Endothelial cell of umbilical vein (primary cell): ENCODE results near the gene DYNLT3. TPM values are rescaled to one million over a fixed set of nuclear protein-coding genes. Genes with fewer than 3 reads are reported as not detected.

Source experiments
- BruUV-seq: library from RNA; stranded (reverse); fragments of 400-500 nt; replicated peaks from 2 replicates; lab custom pipeline; 2021; lab: Mats Ljungman, UMichigan
- CTCF ChIA-PET: fragments of 300-600, 350-600 bp; sonication (Branson Sonifier 250); formaldehyde crosslinking; loops from one replicate; lab custom pipeline; 2021; ENCODE audit warnings: antibody characterized with exemption, inconsistent platforms; lab: Charles Lee
- POLR2A ChIA-PET: fragments of 300-600, 350-600 bp; sonication (Branson Sonifier 250); formaldehyde crosslinking; loops from one replicate; lab custom pipeline; 2021; ENCODE audit warnings: antibody characterized with exemption, inconsistent platforms; lab: Charles Lee
- DNase-seq: peaks from one replicate; pipeline ENCODE4 v3.0.0-alpha.2; 2011; ENCODE audit warnings: low read depth, low spot score
- FAIRE-seq: peaks from 2 replicates; lab custom pipeline; 2011; peaks lifted over from hg19 to GRCh38; lab: Jason Lieb, UNC
- H2AFZ ChIP-seq: 2 replicates; pipeline ENCODE4 v1.6.0; 2012; ENCODE audit warnings: low read depth, low read length, control low read depth, inconsistent platforms
- H3K27ac ChIP-seq: 2 replicates; pipeline ENCODE4 v1.5.1; 2011; ENCODE audit warnings: low read depth, mild to moderate bottlenecking, control low read depth, low read length, moderate library complexity; ENCODE audit not compliant: insufficient read depth
- H3K27me3 ChIP-seq, 2 experiments: 2 replicates each; pipeline versions ENCODE4 v1.6.0 to v1.6.1; 2011; ENCODE audit warnings: low read length in 2 of 2, mixed read lengths in 1 of 2; ENCODE audit not compliant: control insufficient read depth in 2 of 2, insufficient read depth in 2 of 2
- H3K36me3 ChIP-seq, 2 experiments: 2 replicates in 1 of 2; 3 replicates in 1 of 2; pipeline ENCODE4 v1.5.1; 2011; ENCODE audit warnings: low read length in 2 of 2, mild to moderate bottlenecking in 1 of 2, moderate library complexity in 1 of 2; ENCODE audit not compliant: control insufficient read depth in 2 of 2, insufficient read depth in 2 of 2; ENCODE audit errors: extremely low read depth in 1 of 2
- H3K4me1 ChIP-seq: 3 replicates; pipeline ENCODE4 v1.5.1; 2011; ENCODE audit warnings: mild to moderate bottlenecking, low read length; ENCODE audit not compliant: control insufficient read depth, insufficient read depth; ENCODE audit errors: extremely low read depth
- H3K4me2 ChIP-seq: 2 replicates; pipeline ENCODE4 v1.6.1; 2011; ENCODE audit warnings: low read length, control low read depth, mixed read lengths; ENCODE audit not compliant: insufficient read depth
- H3K4me3 ChIP-seq, 3 experiments: fragments of 200-600 bp in 1 of 3; sonication (generic), shearing (Covaris generic) in 1 of 3; replicated peaks in 1 of 3; 2 replicates each; pipeline ENCODE4 v1.5.1; 2011 to 2016; ENCODE audit warnings: control low read depth in 3 of 3, low read length in 3 of 3, mild to moderate bottlenecking in 2 of 3, inconsistent platforms in 1 of 3, low read depth in 1 of 3, moderate library complexity in 1 of 3; ENCODE audit not compliant: insufficient read depth in 1 of 3
- H3K79me2 ChIP-seq: 2 replicates; pipeline ENCODE4 v1.6.0; 2012; ENCODE audit warnings: low read length, inconsistent platforms; ENCODE audit not compliant: control insufficient read depth, insufficient read depth
- H3K9ac ChIP-seq: replicated peaks from 2 replicates; pipeline ENCODE3; 2011; ENCODE audit warnings: low read length, control low read depth; ENCODE audit not compliant: insufficient read depth; ENCODE audit errors: extremely low read depth
- H3K9me1 ChIP-seq: replicated peaks from 3 replicates; pipeline ENCODE4 v1.6.0; 2011; ENCODE audit warnings: mild to moderate bottlenecking, low read length; ENCODE audit not compliant: control insufficient read depth, insufficient read depth; ENCODE audit errors: extremely low read depth
- H3K9me3 ChIP-seq: replicated peaks from 2 replicates; pipeline ENCODE4 v1.5.1; 2012; ENCODE audit warnings: low read length, inconsistent platforms; ENCODE audit not compliant: control insufficient read depth, insufficient read depth
- H4K20me1 ChIP-seq: replicated peaks from 2 replicates; pipeline ENCODE3; 2011; ENCODE audit warnings: mild to moderate bottlenecking, low read length; ENCODE audit not compliant: control insufficient read depth, insufficient read depth; ENCODE audit errors: extremely low read depth
- EZH2 ChIP-seq: IDR thresholded peaks from 2 replicates; pipeline ENCODE4 v1.6.1; 2012; ENCODE audit warnings: borderline replicate concordance, low read depth, mild to moderate bottlenecking, moderate library complexity, low read length, inconsistent platforms; ENCODE audit not compliant: severe bottlenecking
- FOS ChIP-seq: IDR thresholded peaks from 2 replicates; pipeline ENCODE4 v1.6.1; 2011; ENCODE audit warnings: mild to moderate bottlenecking, low read length, moderate library complexity, borderline replicate concordance; ENCODE audit not compliant: insufficient read depth
- GATA2 ChIP-seq: IDR thresholded peaks from 2 replicates; pipeline ENCODE4 v1.7.0; 2011; ENCODE audit warnings: low read depth, mild to moderate bottlenecking, moderate library complexity, mixed read lengths, low read length; ENCODE audit not compliant: insufficient read length, insufficient read depth
- JUN ChIP-seq: IDR thresholded peaks from 2 replicates; pipeline ENCODE4 v1.6.1; 2011; ENCODE audit warnings: borderline replicate concordance, low read depth; ENCODE audit not compliant: insufficient read length, insufficient read depth
- MYC ChIP-seq: IDR thresholded peaks from one replicate; pipeline ENCODE4 v1.6.1; 2011; ENCODE audit warnings: mild to moderate bottlenecking, low read depth, low read length
- POLR2A ChIP-seq: IDR thresholded peaks from 2 replicates; pipeline ENCODE4 v1.6.1; 2012; ENCODE audit warnings: low read depth, mild to moderate bottlenecking, control low read depth, low read length
- POLR2AphosphoS5 ChIP-seq: IDR thresholded peaks from 2 replicates; pipeline ENCODE4 v1.6.1; 2012; ENCODE audit warnings: low read depth, mild to moderate bottlenecking, control low read depth, low read length, moderate library complexity; ENCODE audit not compliant: insufficient read depth
- dilution Hi-C: fragments of 300-500 bp; cut with MboI; formaldehyde crosslinking; loops from one replicate; pipeline ENCODE4 v1.15.0; 2019; ENCODE audit warnings: low sequenced_read_pairs; ENCODE audit not compliant: extremely low pct_ligation_motif_present
- intact Hi-C: fragments of 100-400 bp; cut with micrococcal nuclease; formaldehyde crosslinking; loops from one replicate; pipeline ENCODE4 v1.10.0; 2022
- polyA plus RNA-seq, 4 experiments: library from polyadenylated mRNA; depleted of rRNA in 3 of 4; stranded (reverse) in 3 of 4; unstranded in 1 of 4; fragments of >200 nt; gene quantifications; 2 replicates each; pipeline versions ENCODE4 v1.2.1 to v1.2.3, GENCODE V29; 2011 to 2012; ENCODE audit warnings: missing spikeins in 1 of 4
- total RNA-seq: library from RNA; stranded (reverse); gene quantifications from 2 replicates; pipeline ENCODE4 v1.2.3, GENCODE V29; 2021
- TF ChIP-seq, protein P1 (sequence below): IDR thresholded peaks from 2 replicates; pipeline ENCODE4 v1.6.1; 2011; ENCODE audit not compliant: insufficient read depth, insufficient read length

DYNLT3 gene
- total and polyA plus RNA-seq, 2 donors (not counting 3 experiments of a cell fraction or from before 2014, with no cell fraction given), result 9.3 to 22.8 TPM

DNA sequence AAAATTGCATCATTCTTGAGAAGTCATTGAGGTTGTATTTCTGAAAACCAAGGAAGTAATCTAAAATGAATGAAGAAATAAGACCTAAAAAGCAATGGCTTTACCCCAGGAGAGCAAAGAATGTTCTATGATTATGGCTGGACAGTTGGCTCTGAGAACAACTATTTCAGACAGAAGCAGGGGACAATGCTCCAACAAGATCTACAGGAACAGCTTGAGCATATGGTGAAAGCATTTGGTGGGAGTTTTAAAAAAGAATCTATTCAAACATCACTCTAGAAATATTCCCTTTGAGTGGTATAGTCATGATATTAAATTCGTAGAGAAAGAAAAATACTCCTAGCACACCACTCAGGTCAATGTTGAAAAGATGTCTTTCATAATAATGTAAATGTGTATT, 26.7 kb downstream of the DYNLT3 start:
- dilution Hi-C loops (no loop called here), intact Hi-C loops (no loop called here)
- TF ChIP-seq POLR2AphosphoS5 (no peak), JUN (no peak), FOS (no peak), EZH2 (no peak), GATA2 (no peak), POLR2A (no peak), MYC (no peak)
- TF ChIP-seq, protein P1, sequence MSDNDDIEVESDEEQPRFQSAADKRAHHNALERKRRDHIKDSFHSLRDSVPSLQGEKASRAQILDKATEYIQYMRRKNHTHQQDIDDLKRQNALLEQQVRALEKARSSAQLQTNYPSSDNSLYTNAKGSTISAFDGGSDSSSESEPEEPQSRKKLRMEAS, result no peak
- Histone ChIP-seq H3K9ac (no peak overlapping the region), H3K4me3 (no peak overlapping the region), H3K9me3 (no peaks in the 10 kb centered on the region), H3K27ac (no peak overlapping the region), H3K9me1 (no peaks in the 10 kb centered on the region), H3K4me2 (no peak overlapping the region), H3K4me1 (no peaks in the 10 kb centered on the region), H3K27me3 (peaks cover 0 to 6% of the 10 kb centered on the region in 2 experiments), H4K20me1 (no peaks in the 10 kb centered on the region), H2AFZ (no peak overlapping the region), H3K79me2 (no peaks in the 10 kb centered on the region), H3K36me3 (no peaks in the 10 kb centered on the region)
- ChIA-PET POLR2A (no interaction called here), CTCF (no interaction called here)
- FAIRE-seq (no peak), DNase-seq (no peak)
- no TSS peak for BruUV-seq

DNA sequence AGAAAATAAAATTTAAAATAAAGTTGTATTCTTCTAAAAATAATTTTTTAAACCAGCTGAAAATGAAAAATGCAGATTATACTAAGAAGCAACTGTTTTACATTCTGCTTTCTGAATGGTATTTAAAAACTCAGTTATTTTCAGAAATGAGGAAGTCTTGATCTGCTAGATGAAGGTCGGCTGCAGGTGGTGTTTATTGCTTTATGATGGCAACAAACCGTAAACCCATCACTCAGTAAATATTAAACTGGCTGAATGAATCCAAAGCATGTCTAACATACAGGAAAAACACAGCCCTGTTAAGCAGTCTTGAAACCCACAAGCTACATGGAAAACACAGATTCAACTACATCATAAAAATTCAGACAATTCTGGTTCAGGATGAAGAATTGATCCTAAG, 29.3 kb downstream of the DYNLT3 start:
- intact Hi-C loops, result no loop called here
- CTCF ChIA-PET, result no interaction called here
- no peaks in the 10 kb centered on the region for H3K36me3 ChIP-seq
- H2AFZ ChIP-seq, result no peak overlapping the region
- no TSS peak for BruUV-seq
- POLR2A ChIA-PET, result no interaction called here
- no peaks in the 10 kb centered on the region for H3K9me1 ChIP-seq
- no peaks in the 10 kb centered on the region for H3K9me3 ChIP-seq
- no peaks in the 10 kb centered on the region for H4K20me1 ChIP-seq
- no peak overlapping the region for H3K4me3 ChIP-seq
- no peak overlapping the region for H3K9ac ChIP-seq
- no peak for TF ChIP-seq POLR2AphosphoS5
- no peak for TF ChIP-seq FOS
- FAIRE-seq, result peak; percentile 68
- H3K27me3 ChIP-seq, result peaks cover 0 to 6% of the 10 kb centered on the region in 2 experiments
- dilution Hi-C loops, result no loop called here
- H3K4me1 ChIP-seq, result no peaks in the 10 kb centered on the region
- no peak for DNase-seq
- no peak overlapping the region for H3K4me2 ChIP-seq
- H3K27ac ChIP-seq, result no peak overlapping the region
- no peaks in the 10 kb centered on the region for H3K79me2 ChIP-seq
